GM12874 (cell line): ENCODE results near the gene ST6GALNAC3.

ENCODE experiments used
- TF ChIP-seq, protein P1 (sequence below): IDR thresholded peaks from 2 replicates; pipeline ENCODE4 v1.5.1; 2011; ENCODE audit warnings: low read depth, mild to moderate bottlenecking, control low read depth, low read length, moderate library complexity; ENCODE audit not compliant: insufficient read depth

The ST6GALNAC3 gene

DNA sequence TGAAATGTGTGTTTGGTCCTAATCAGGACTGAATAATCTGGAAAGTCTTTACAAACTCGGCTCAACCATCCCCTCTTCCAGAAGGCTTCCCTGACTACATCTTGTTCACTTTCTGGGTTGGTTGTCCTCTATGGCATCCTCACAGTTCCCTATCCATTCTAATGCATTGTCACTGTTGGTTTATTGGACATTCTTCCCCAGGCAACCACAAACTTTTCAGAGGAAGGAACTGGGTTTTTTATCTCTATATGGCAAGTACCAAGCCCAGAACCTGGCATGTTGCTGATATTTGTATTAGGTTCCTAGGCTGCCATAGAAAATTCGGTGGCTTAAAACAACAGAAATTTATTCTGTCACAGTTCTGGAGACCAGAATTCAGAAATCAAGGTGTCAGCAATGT is 429.2 kb downstream of the ST6GALNAC3 start:
- TF ChIP-seq, protein P1, sequence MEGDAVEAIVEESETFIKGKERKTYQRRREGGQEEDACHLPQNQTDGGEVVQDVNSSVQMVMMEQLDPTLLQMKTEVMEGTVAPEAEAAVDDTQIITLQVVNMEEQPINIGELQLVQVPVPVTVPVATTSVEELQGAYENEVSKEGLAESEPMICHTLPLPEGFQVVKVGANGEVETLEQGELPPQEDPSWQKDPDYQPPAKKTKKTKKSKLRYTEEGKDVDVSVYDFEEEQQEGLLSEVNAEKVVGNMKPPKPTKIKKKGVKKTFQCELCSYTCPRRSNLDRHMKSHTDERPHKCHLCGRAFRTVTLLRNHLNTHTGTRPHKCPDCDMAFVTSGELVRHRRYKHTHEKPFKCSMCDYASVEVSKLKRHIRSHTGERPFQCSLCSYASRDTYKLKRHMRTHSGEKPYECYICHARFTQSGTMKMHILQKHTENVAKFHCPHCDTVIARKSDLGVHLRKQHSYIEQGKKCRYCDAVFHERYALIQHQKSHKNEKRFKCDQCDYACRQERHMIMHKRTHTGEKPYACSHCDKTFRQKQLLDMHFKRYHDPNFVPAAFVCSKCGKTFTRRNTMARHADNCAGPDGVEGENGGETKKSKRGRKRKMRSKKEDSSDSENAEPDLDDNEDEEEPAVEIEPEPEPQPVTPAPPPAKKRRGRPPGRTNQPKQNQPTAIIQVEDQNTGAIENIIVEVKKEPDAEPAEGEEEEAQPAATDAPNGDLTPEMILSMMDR, result no peak

DNA sequence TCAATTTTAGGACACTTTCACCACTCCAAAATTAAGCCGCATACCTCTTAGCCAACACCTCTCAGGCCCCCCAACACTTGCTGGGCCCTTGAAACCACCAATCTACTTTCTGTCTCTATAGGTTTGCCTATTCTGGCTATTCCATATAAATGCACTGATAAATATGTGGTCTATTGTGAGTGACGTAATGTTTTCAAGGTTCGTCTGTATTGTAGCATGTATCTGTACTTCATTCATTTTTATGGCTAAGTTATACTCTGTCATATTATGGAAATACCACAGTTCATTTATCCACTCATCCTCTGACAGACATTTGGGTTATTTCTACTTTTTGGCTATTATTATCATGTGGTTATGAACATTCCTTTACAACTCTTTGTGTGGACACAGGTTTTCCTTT is 432.8 kb downstream of the ST6GALNAC3 start:
- TF ChIP-seq, protein P1, result no peak

DNA sequence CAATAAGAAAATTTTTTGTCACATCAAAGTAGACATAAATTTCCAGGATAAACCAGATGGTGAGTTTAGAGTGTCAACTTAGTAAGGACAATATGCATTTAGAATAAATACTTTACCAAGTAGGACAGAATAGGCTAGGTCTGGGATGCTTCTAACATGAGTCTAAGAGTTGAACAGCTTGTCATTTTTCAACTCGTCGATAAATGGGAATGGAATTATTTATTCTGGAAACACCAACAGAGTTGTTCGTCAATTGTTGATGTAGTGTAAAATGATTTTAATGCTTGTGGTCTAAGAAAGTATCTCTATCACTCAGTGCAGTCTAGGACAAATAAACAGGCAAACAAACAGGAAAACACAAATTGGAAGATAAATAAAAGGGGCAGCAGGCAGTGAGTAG is 434.3 kb downstream of the ST6GALNAC3 start:
- TF ChIP-seq, protein P1, result no peak

DNA sequence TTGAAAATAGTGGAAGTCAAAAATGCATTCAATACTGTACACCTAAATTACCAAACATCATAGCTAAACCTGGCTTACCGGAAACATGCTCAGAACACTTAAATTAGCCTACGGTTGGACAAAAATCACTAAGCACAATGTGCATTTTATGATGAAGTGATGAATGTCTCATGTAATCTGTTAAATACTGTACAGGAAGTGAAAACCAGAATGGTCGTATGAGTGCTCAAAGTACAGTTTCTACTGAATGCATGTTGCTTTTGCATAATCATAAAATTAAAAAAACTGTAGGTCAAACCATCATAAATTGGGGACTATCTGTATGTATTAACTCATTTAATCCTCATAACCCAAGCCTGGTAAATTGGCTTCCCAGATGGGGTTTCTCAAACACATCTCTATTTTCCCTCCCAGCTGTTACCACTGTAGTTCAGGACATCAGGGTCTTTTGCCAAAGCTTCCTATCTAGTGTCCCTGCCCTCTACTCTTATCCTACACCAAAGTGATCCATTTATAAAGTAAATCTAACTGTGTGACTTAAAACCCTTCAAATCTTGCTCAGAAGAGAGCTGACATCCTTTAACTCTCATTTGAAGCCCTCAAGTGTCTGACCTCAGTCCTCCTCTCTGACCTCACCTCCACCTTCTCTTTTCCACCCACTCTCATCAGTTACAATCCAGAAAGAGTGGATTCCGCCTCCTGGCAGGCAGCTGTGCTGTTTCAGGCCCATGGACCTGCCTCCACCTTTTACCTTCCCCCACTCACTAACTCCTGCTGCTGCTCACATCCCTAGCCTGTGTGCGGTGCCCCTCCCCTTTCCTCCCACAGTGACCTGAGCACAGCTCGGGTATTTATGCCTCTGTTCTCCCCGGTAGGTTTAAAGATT is 436.4 kb downstream of the ST6GALNAC3 start:
- TF ChIP-seq, protein P1, result no peak

DNA sequence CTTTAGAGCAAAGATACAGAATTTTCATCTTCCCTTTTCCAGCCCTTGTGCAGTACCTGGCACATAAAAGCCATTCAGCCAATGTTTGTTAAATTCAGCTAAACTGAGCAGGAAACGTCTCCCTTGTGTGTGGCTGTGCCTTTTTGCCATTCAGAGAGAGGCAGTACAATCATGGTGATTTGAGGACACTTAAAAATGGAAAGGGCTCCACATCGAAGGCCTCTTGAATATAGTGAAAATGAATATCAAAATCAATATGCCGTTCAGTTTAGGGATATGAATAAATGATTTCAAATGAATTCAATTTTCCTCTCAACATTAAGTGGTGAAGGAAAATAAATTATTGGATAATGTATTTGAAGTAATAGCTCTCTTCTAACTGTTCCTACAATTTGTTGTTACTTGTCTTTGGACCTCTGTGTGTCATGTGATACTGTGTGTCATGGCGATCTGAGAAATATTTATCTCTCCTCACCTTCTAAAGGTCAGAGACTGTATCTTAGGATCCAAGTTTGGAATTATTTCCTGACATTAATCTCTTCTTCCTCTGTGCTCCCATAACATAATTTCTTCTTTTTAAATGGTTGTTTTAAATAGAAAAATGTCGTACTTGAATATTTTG is 437.1 kb downstream of the ST6GALNAC3 start:
- TF ChIP-seq, protein P1, result no peak

DNA sequence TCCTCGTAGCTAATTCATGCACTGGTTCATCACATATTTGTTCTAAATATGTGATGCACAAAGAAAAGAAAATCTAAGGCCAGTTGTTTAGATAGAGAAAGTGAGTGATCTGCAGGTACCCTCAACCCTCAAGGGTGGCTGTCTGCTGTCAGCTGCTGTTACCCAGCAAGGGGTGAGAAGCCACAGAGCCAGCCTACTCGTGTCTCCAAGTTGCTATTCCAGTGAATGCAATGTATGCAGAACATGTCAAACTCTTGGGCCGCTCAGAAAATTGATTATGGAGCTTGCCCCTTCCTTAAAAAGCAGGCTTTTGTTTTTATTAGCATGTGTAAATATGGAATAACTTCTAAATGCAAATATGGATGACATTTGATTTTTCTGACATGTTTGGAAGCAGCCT is 456.4 kb downstream of the ST6GALNAC3 start:
- TF ChIP-seq, protein P1, result no peak

DNA sequence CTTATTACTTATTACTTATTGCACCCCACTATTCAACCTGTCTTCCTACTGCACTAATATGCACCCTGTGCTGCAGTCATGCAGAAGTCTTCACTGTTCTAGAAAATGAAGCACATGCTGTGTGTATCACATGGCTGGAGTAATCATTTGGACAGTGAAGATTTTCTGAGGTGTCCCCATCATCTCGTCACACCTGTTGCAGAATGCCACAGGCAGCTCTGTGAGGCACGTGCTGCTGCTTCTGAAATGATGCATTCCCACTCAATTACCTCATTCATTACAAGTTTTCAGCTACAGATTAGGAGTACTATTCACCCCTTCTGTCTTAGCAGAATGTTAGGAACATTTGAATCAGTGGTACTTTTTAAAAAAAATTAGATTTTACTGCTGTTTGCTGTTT is 467.1 kb downstream of the ST6GALNAC3 start:
- TF ChIP-seq, protein P1, result no peak
